CD4-positive, alpha-beta T cell (primary cell): ENCODE results near the gene PARL. TPM values are rescaled to one million over a fixed set of nuclear protein-coding genes. Genes with fewer than 3 reads are reported as not detected.

ENCODE experiments used
- ATAC-seq: fragments of 200-7000 bp; cut with Tn5 transposase; one replicate; pipeline ENCODE4 v1.10.0; 2022; ENCODE audit warnings: mild to moderate bottlenecking; ENCODE audit not compliant: poor library complexity
- CTCF ChIA-PET: fragments of 350-600 bp; sonication (Branson Sonifier 250); formaldehyde crosslinking; loops from one replicate; lab custom pipeline; 2021; ENCODE audit warnings: antibody characterized with exemption, inconsistent platforms; lab: Charles Lee
- POLR2A ChIA-PET: fragments of 350-600 bp; sonication (Branson Sonifier 250); formaldehyde crosslinking; loops from one replicate; lab custom pipeline; 2021; ENCODE audit warnings: antibody characterized with exemption, inconsistent platforms; lab: Charles Lee
- DNase-seq, 14 experiments: peaks; one replicate each; pipeline ENCODE4 v3.0.0-alpha.2; 2013 to 2020; ENCODE audit warnings: mixed read lengths in 2 of 14
- H3K27ac ChIP-seq, 2 donors: one replicate each; pipeline versions ENCODE4 v1.5.1 to v1.7.0; 2013; ENCODE audit warnings: low read length in 2 of 2, low read depth in 1 of 2, mild to moderate bottlenecking in 1 of 2
- H3K27me3 ChIP-seq, 2 experiments: 1 replicate in 1 of 2; 2 replicates in 1 of 2; pipeline versions ENCODE4 v1.6.1 to v1.7.0; 2013; ENCODE audit warnings: low read length in 2 of 2, control low read depth in 1 of 2, mild to moderate bottlenecking in 1 of 2, moderate library complexity in 1 of 2; ENCODE audit not compliant: insufficient read depth in 2 of 2, control insufficient read depth in 1 of 2
- H3K36me3 ChIP-seq: one replicate; pipeline ENCODE4 v1.6.1; 2013; ENCODE audit warnings: low read length, control low read depth; ENCODE audit not compliant: insufficient read depth
- H3K4me1 ChIP-seq: one replicate; pipeline ENCODE4 v1.6.1; 2013; ENCODE audit warnings: low read length, control low read depth; ENCODE audit not compliant: insufficient read depth
- H3K4me3 ChIP-seq: one replicate; pipeline ENCODE4 v1.5.1; 2013; ENCODE audit warnings: mild to moderate bottlenecking, low read length, moderate library complexity
- H3K9me3 ChIP-seq, 2 experiments: 1 replicate in 1 of 2; 2 replicates in 1 of 2; pipeline versions ENCODE4 v1.6.1 to v1.7.0; 2013; ENCODE audit warnings: low read length in 2 of 2, mild to moderate bottlenecking in 2 of 2, control low read depth in 1 of 2, moderate library complexity in 1 of 2; ENCODE audit not compliant: control insufficient read depth in 1 of 2, insufficient read depth in 1 of 2
- H3K27ac Mint-ChIP-seq: one replicate; pipeline ENCODE4 v1.8.0; 2020; ENCODE audit warnings: mixed read lengths
- H3K27me3 Mint-ChIP-seq: one replicate; pipeline ENCODE4 v1.8.0; 2021; ENCODE audit warnings: mixed read lengths
- H3K36me3 Mint-ChIP-seq: one replicate; pipeline ENCODE4 v1.8.0; 2021; ENCODE audit warnings: low read depth, mixed read lengths
- H3K4me1 Mint-ChIP-seq: one replicate; pipeline ENCODE4 v1.8.0; 2021; ENCODE audit warnings: low read depth, mixed read lengths
- H3K4me3 Mint-ChIP-seq: one replicate; pipeline ENCODE4 v1.8.0; 2020; ENCODE audit warnings: mild to moderate bottlenecking, mixed read lengths
- H3K9me3 Mint-ChIP-seq: one replicate; pipeline ENCODE4 v1.8.0; 2020; ENCODE audit warnings: mixed read lengths
- CTCF ChIP-seq: fragments of 200-600 bp; IDR thresholded peaks from one replicate; pipeline ENCODE4 v1.8.0; 2022; ENCODE audit warnings: antibody characterized with exemption, mild to moderate bottlenecking
- intact Hi-C, 2 experiments: fragments of 100-400 bp; cut with DNase I in 1 of 2; cut with micrococcal nuclease in 1 of 2; formaldehyde crosslinking; loops; one replicate each; pipeline versions ENCODE4 v1.15.1 to v1.9.0; 2023 to 2025; cut with DNase I, micrococcal nuclease
- total RNA-seq, 174 experiments: library from RNA in 2 of 174; stranded (reverse) in 2 of 174; gene quantifications; one replicate each; pipeline ENCODE4 v1.2.3 and lab custom pipeline; 2021 to 2026

PARL gene
- total RNA-seq, 2 experiments from 2014 or later: 36.9 to 40.0 TPM

GRCh38 chr3:183924543-183924942, 39.9 kb upstream of the PARL start:
- CTCF ChIA-PET: no interaction called here
- Histone ChIP-seq H3K4me1 (no peaks in the 10 kb centered on the region), H3K27me3 (no peaks in the 10 kb centered on the region), H3K4me3 (no peak overlapping the region), H3K9me3 (no peaks in the 10 kb centered on the region), H3K27ac (no peak overlapping the region), H3K36me3 (peaks cover 16% of the 10 kb centered on the region)
- no peaks in the 10 kb centered on the region for H3K9me3 Mint-ChIP-seq
- DNase-seq (no peak), ATAC-seq (no peak)
- H3K4me1 Mint-ChIP-seq: no peaks in the 10 kb centered on the region
- H3K27ac Mint-ChIP-seq: no peak overlapping the region
- peaks cover 49% of the 10 kb centered on the region for H3K36me3 Mint-ChIP-seq
- POLR2A ChIA-PET: no interaction called here
- intact Hi-C loops: no loop called here
- H3K27me3 Mint-ChIP-seq: no peaks in the 10 kb centered on the region
- no peak overlapping the region for H3K4me3 Mint-ChIP-seq
- no peak for TF ChIP-seq CTCF

DNA sequence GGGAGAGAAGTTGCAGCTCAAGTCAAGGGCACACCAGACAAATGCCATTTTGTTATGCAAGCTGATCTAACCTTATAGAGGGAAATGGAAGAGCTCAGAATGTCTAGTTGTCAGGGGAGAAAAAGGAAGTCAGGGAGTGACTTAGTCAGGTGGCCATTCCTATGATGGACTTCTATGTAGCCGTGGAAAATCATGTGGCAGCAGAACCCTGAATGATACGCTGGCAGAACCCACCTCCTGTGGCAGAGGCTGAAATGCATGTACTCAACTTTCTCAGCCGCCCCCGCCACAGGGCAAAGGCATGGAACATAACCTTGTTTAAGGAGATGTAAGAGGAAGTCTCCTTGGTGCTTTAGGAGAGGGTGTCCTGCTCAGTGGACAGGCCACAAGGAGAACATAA, 37.7 kb upstream of the PARL start:
- H3K27me3 ChIP-seq: no peaks in the 10 kb centered on the region
- Mint-ChIP-seq H3K4me3 (no peak overlapping the region), H3K9me3 (no peaks in the 10 kb centered on the region), H3K27me3 (no peaks in the 10 kb centered on the region), H3K27ac (no peak overlapping the region), H3K4me1 (no peaks in the 10 kb centered on the region), H3K36me3 (peaks cover 39% of the 10 kb centered on the region)
- no peak overlapping the region for H3K27ac ChIP-seq
- CTCF ChIA-PET: no interaction called here
- TF ChIP-seq CTCF: no peak
- ATAC-seq (no peak), DNase-seq (no peak)
- H3K4me3 ChIP-seq: no peak overlapping the region
- no peaks in the 10 kb centered on the region for H3K4me1 ChIP-seq
- no peaks in the 10 kb centered on the region for H3K9me3 ChIP-seq
- intact Hi-C loops: no loop called here
- POLR2A ChIA-PET: no interaction called here
- H3K36me3 ChIP-seq: peaks cover 16% of the 10 kb centered on the region

DNA sequence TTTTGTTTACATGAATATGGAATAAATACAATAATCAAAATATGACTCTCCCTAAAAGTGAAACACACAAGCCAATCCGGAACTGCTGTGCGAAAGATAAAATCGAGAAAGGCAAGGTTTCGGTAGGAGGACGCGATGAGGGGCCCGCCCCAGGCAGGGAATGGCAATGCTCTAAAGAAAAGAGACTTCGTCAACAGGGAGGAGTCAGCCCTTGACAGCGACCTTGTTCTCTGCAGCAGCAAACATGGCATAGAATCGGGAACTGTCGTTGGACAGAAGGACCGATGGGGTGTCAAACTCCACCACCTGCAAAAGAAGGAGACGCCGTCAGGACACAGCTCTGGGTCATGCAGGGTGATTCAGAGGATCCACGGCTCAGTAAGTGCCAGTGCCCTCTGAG, 36.4 kb upstream of the PARL start:
- Mint-ChIP-seq H3K4me3 (no peak overlapping the region), H3K27ac (no peak overlapping the region), H3K9me3 (no peaks in the 10 kb centered on the region), H3K27me3 (no peaks in the 10 kb centered on the region), H3K4me1 (no peaks in the 10 kb centered on the region), H3K36me3 (peaks cover 33% of the 10 kb centered on the region)
- ATAC-seq: no peak
- no peak overlapping the region for H3K4me3 ChIP-seq
- no peak for DNase-seq
- no peak for TF ChIP-seq CTCF
- H3K27ac ChIP-seq: no peak overlapping the region
- ChIA-PET CTCF (no interaction called here), POLR2A (no interaction called here)
- H3K27me3 ChIP-seq: no peaks in the 10 kb centered on the region
- no peaks in the 10 kb centered on the region for H3K4me1 ChIP-seq
- intact Hi-C loops: no loop called here
- no peaks in the 10 kb centered on the region for H3K9me3 ChIP-seq
- H3K36me3 ChIP-seq: peaks cover 16% of the 10 kb centered on the region
